GM12878 (cell line): ENCODE measurements around the gene OSBPL3. TPM values are rescaled to one million over a fixed set of nuclear protein-coding genes. Genes with fewer than 3 reads are reported as not detected.

Experiments
- ATAC-seq: fragments of 200-7000 bp; cut with Tn5 transposase; 3 replicates; pipeline ENCODE4 v1.9.1; 2020; ENCODE audit warnings: mild to moderate bottlenecking, moderate library complexity
- BruUV-seq: library from RNA; stranded (reverse); fragments of 400-500 nt; replicated peaks from 2 replicates; lab custom pipeline; 2021; lab: Mats Ljungman, UMichigan
- CTCF ChIA-PET: fragments of 300-600 bp; sonication (Branson Sonifier 250); formaldehyde crosslinking; extraction: SDS; loops from one replicate; lab custom pipeline; 2021; ENCODE audit warnings: inconsistent platforms; lab: Yijun Ruan, JAX
- POLR2A ChIA-PET: fragments of 350-600 bp; formaldehyde crosslinking; extraction: SDS; loops from one replicate; lab custom pipeline; 2021; ENCODE audit warnings: inconsistent platforms; lab: Charles Lee
- RAD21 ChIA-PET: fragments of 300-600 bp; sonication (Branson Sonifier 250); formaldehyde crosslinking; loops from one replicate; lab custom pipeline; 2023; ENCODE audit warnings: antibody characterized with exemption; ENCODE audit not compliant: unreplicated experiment; lab: Charles Lee
- SMC1A ChIA-PET: fragments of 300-600 bp; sonication (Branson Sonifier 250); formaldehyde crosslinking; loops from one replicate; lab custom pipeline; 2023; ENCODE audit not compliant: unreplicated experiment, uncharacterized antibody; lab: Charles Lee
- DNase-seq: peaks from one replicate; pipeline ENCODE4 v3.0.0-alpha.2; 2011; ENCODE audit warnings: low read depth, low spot score
- FAIRE-seq: peaks from 3 replicates; lab custom pipeline; 2011; peaks lifted over from hg19 to GRCh38; lab: Jason Lieb, UNC
- H2AFZ ChIP-seq: 2 replicates; pipeline ENCODE4 v1.6.0; 2011; ENCODE audit warnings: low read depth, low read length, control low read depth; ENCODE audit not compliant: control insufficient read depth
- H3K27ac ChIP-seq: 2 replicates; pipeline ENCODE4 v1.5.1; 2011; ENCODE audit warnings: control low read depth; ENCODE audit not compliant: control insufficient read depth, insufficient read depth
- H3K27me3 ChIP-seq, 2 experiments: replicated peaks in 1 of 2; 2 replicates each; pipeline versions ENCODE4 v1.6.0 to v1.6.1; 2011; ENCODE audit warnings: low read length in 1 of 2; ENCODE audit not compliant: control insufficient read depth in 2 of 2, insufficient read depth in 2 of 2
- H3K36me3 ChIP-seq, 2 experiments: 2 replicates each; pipeline ENCODE4 v1.5.1; 2011; ENCODE audit warnings: low read length in 1 of 2; ENCODE audit not compliant: control insufficient read depth in 2 of 2, insufficient read depth in 2 of 2
- H3K4me1 ChIP-seq: 2 replicates; pipeline ENCODE4 v1.6.1; 2011; ENCODE audit warnings: mild to moderate bottlenecking, low read length, moderate library complexity, mixed read lengths; ENCODE audit not compliant: control insufficient read depth, insufficient read depth
- H3K4me2 ChIP-seq: 2 replicates; pipeline ENCODE4 v1.6.0; 2011; ENCODE audit warnings: control low read depth; ENCODE audit not compliant: control insufficient read depth, insufficient read depth
- H3K4me3 ChIP-seq: fragments of 200-600 bp; sonication (generic); 2 replicates; pipeline ENCODE4 v1.5.1; 2016
- H3K79me2 ChIP-seq: 2 replicates; pipeline ENCODE4 v1.6.0; 2011; ENCODE audit warnings: low read length; ENCODE audit not compliant: control insufficient read depth, insufficient read depth
- H3K9ac ChIP-seq: 2 replicates; pipeline ENCODE4 v1.8.0; 2011; ENCODE audit warnings: low read length, control low read depth, mixed read lengths; ENCODE audit not compliant: control insufficient read depth, insufficient read depth
- H3K9me3 ChIP-seq: replicated peaks from 3 replicates; pipeline ENCODE4 v1.5.1; 2011; ENCODE audit warnings: mild to moderate bottlenecking, low read length; ENCODE audit not compliant: control insufficient read depth, insufficient read depth
- H4K20me1 ChIP-seq: 2 replicates; pipeline ENCODE4 v1.6.0; 2011; ENCODE audit not compliant: control insufficient read depth, insufficient read depth
- CHD2 ChIP-seq: IDR thresholded peaks from 2 replicates; pipeline ENCODE4 v1.6.1; 2011; ENCODE audit warnings: low read depth, low read length, improper control_type of control experiment, borderline replicate concordance
- EED ChIP-seq: sonication (generic); IDR thresholded peaks from 2 replicates; pipeline ENCODE4 v1.6.1; 2016; ENCODE audit warnings: antibody characterized with exemption, low read depth
- EGR1 ChIP-seq, 2 experiments: IDR thresholded peaks; 1 replicate in 1 of 2; 2 replicates in 1 of 2; pipeline ENCODE4 v1.6.1; 2011 to 2012; ENCODE audit warnings: low read depth in 2 of 2, low read length in 2 of 2, borderline replicate concordance in 1 of 2, mild to moderate bottlenecking in 1 of 2, moderate library complexity in 1 of 2
- FOXM1 ChIP-seq: IDR thresholded peaks from 2 replicates; pipeline ENCODE4 v1.6.1; 2012; ENCODE audit warnings: low read depth, mild to moderate bottlenecking, inconsistent platforms, low read length, moderate library complexity
- IKZF1 ChIP-seq: fragments of 450-650 bp; conservative IDR thresholded peaks from 2 replicates; pipeline ENCODE4 v1.6.1; 2017; ENCODE audit warnings: antibody characterized with exemption, mild to moderate bottlenecking
- IRF4 ChIP-seq: IDR thresholded peaks from 2 replicates; pipeline ENCODE4 v1.6.1; 2011; ENCODE audit warnings: low read depth, low read length
- NBN ChIP-seq: fragments of 450-650 bp; IDR thresholded peaks from 2 replicates; pipeline ENCODE4 v1.6.1; 2016
- POLR2A ChIP-seq: IDR thresholded peaks from 2 replicates; pipeline ENCODE4 v1.6.1; 2011; ENCODE audit warnings: low read depth, mild to moderate bottlenecking, low read length
- RFX5 ChIP-seq: IDR thresholded peaks from 2 replicates; pipeline ENCODE4 v1.6.1; 2011; ENCODE audit warnings: low read depth, low read length, improper control_type of control experiment
- SIN3A ChIP-seq: IDR thresholded peaks from 2 replicates; pipeline ENCODE4 v1.6.1; 2012; ENCODE audit warnings: low read depth, low read length, improper control_type of control experiment
- TAF1 ChIP-seq: IDR thresholded peaks from 2 replicates; pipeline ENCODE4 v1.6.1; 2011; ENCODE audit warnings: mild to moderate bottlenecking, low read depth, low read length, borderline replicate concordance
- WGBS: methylation state at CpG from one replicate; pipeline ENCODE4 v1.1.6; 2016; ENCODE audit warnings: low lambda C conversion rate; ENCODE audit not compliant: insufficient replicate concordance, insufficient coverage; ENCODE audit errors: missing lambda C conversion rate; 5-methylcytosine and 5-hydroxymethylcytosine counted together
- in situ Hi-C: fragments of 300-500 bp; cut with MboI; formaldehyde crosslinking; loops from 9 replicates; pipeline ENCODE4 v1.14.3; 2018; ENCODE audit warnings: mixed read lengths
- intact Hi-C: fragments of 100-400 bp; cut with micrococcal nuclease; formaldehyde crosslinking; loops from one replicate; pipeline ENCODE4 v1.14.2; 2022; ENCODE audit not compliant: unreplicated experiment
- polyA plus RNA-seq, 11 experiments: library from polyadenylated mRNA; depleted of rRNA in 4 of 11; unstranded in 6 of 11; stranded (reverse) in 5 of 11; fragments of >200 nt; fragmentation: Nextera tagmentation in 4 of 11; fragmentation: Illumina TruSeq in 1 of 11; extraction: Ambion mirVana in 4 of 11; extraction: Trizol in 1 of 11; gene quantifications; 1 replicate in 1 of 11; 2 replicates in 10 of 11; pipeline versions ENCODE4 v1.2.1 to v1.2.3, GENCODE V29; 2011 to 2016; ENCODE audit warnings: inconsistent platforms in 2 of 11, missing spikeins in 2 of 11, low read depth in 1 of 11
- total RNA-seq, 4 experiments: library from RNA; depleted of rRNA in 3 of 4; stranded (reverse); fragments of >200 nt in 3 of 4; fragmentation: Illumina TruSeq in 1 of 4; extraction: Trizol in 1 of 4; gene quantifications; 2 replicates each; pipeline versions ENCODE4 v1.2.1 to v1.2.3, GENCODE V29; 2013 to 2021

Gene OSBPL3
- total and polyA plus RNA-seq, 10 of the 15 experiments (the other 5 are each of a cell fraction or from before 2014, with no cell fraction given) = 6.1 to 46.6 (median 27.0) TPM

DNA sequence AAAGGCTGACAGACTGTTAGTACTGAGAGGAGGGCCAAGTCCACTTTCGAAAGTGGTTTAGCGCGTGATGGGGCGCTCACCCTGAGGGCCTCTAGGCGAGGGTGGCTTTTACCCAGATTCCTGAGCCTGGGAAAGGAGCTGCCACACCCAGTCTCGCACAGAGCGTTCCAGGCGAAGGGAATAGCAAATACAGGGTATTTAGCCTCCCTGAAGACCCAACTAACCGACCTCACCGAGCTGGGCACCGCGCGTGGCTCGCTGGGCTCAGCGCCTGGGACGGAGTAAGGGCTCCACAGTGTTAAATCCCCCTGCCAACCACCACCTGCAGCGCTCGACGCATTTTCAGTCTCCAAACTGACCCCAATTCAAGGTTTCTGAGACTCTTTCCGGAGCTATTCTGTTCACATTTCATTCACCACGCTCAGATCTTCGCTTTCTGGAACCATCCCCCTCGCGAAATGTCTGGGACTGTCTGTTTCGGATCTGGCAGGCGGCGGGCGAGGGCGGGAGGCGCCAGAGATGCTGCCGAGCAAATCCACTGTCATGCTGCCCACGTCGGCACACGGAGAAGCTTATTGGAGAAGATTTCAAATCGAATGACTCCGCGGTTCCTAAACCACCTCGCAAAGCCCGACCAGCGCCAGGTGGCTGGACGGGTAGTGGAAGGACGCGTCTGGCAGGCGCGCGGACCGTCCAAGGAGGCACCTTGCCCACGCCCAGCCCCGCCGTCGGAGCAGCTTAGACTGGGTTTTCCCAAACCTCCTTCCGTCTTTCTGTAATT lies 1.4 kb upstream of the OSBPL3 start:
- FAIRE-seq (peak; percentile 49), DNase-seq (no peak), ATAC-seq (peak; percentile 12)
- WGBS = under 1% methylated on average over 52 of the region's 52 CpGs
- ChIA-PET SMC1A (interaction anchor here (0.9 to 16.1 kb wide), 23 partner anchors 8 to 169 kb away, joined by 3 to 189 read pairs (median 10); no protein-coding TSS in a partner anchor), POLR2A (interaction anchor here (0.6 to 6.0 kb wide), 14 partner anchors 10 to 161 kb away, joined by 3 to 68 read pairs (median 4); no protein-coding TSS in a partner anchor), RAD21 (interaction anchor here (0.7 to 11.1 kb wide), 23 partner anchors 9 to 169 kb away, joined by 3 to 106 read pairs (median 6); partner anchors contain the start of gene CYCS), CTCF (interaction anchor here (0.6 to 9.8 kb wide), 20 partner anchors 9 to 179 kb away, joined by 3 to 129 read pairs (median 7); no protein-coding TSS in a partner anchor)
- peaks cover 5% of the 10 kb centered on the region for H3K4me1 ChIP-seq
- 0 out of 3 replicates have a peak, but pooled peaks of 1 of the 2 experiments have one; percentile 5 for TF ChIP-seq EGR1 (IDR thresholded peaks at IDR 0.05; ENCODE audit: borderline replicate concordance in 1 of 2, low read depth in 2 of 2, low read length in 2 of 2)
- no peak for TF ChIP-seq FOXM1
- TF ChIP-seq IRF4 = no peak
- TF ChIP-seq TAF1 = 0 out of 2 replicates have a peak, but pooled peaks have one; percentile 19
- peak; percentile 17; the same call in 1 of the 2 replicates for TF ChIP-seq POLR2A
- 0 out of 2 replicates have a peak, but pooled peaks have one; percentile 12 for TF ChIP-seq SIN3A
- TF ChIP-seq EED = peak; percentile 31; the same call in 1 of the 2 replicates
- TF ChIP-seq RFX5 = no peak
- TF ChIP-seq CHD2 = 0 out of 2 replicates have a peak, but pooled peaks have one; percentile 27
- TF ChIP-seq IKZF1 = peak; percentile 80; the same call in 1 of the 2 replicates
- 0 out of 2 replicates have a peak, but pooled peaks have one; percentile 31 for TF ChIP-seq NBN
- peak overlapping the region; percentile 86 for H3K4me2 ChIP-seq
- BruUV-seq = no TSS peak
- intact Hi-C loops = loop anchor here (2.0 to 5.0 kb wide), 4 partner anchors 41 to 224 kb away; partner anchors contain the start of gene GSDME
- H3K4me3 ChIP-seq = peak overlapping the region; percentile 76
- H2AFZ ChIP-seq = peak overlapping the region; percentile 75
- no peaks in the 10 kb centered on the region for H3K27me3 ChIP-seq
- H3K79me2 ChIP-seq = peaks cover 33% of the 10 kb centered on the region
- H3K27ac ChIP-seq = peak overlapping the region; percentile 34
- in situ Hi-C loops = loop anchor here (5.0 kb wide), 1 partner anchor 164 kb away; no protein-coding TSS in a partner anchor
- no peaks in the 10 kb centered on the region for H3K36me3 ChIP-seq
- H3K9me3 ChIP-seq = no peaks in the 10 kb centered on the region
- no peaks in the 10 kb centered on the region for H4K20me1 ChIP-seq
- peak overlapping the region; percentile 60 for H3K9ac ChIP-seq
